Measurements from ENCODE around the gene MRPS2.

Gene MRPS2

GRCh38 chr9:135480071-135480939 is 20.2 kb upstream of the MRPS2 start:
- no peak for DNase-seq (ENCODE audit: low read depth in 2 of 2)

- DNase-seq (ENCODE audit: low read depth in 2 of 2): no peak
These were observed 19.6 kb upstream of the MRPS2 start for GRCh38 chr9:135480940-135481310.

GRCh38 chr9:135482015-135482754 is 18.3 kb upstream of the MRPS2 start:
- no peak for DNase-seq (ENCODE audit: low read depth in 2 of 2)

GRCh38 chr9:135484460-135485277 is 15.8 kb upstream of the MRPS2 start:
- DNase-seq (ENCODE audit: low read depth in 2 of 2): no peak

- no peak for DNase-seq (ENCODE audit: low read depth in 2 of 2)
These were observed 15.1 kb upstream of the MRPS2 start for GRCh38 chr9:135485385-135485784.

- DNase-seq (ENCODE audit: low read depth in 2 of 2): no peak
These were observed 14.7 kb upstream of the MRPS2 start for GRCh38 chr9:135485832-135486231.

GRCh38 chr9:135486267-135487065 is 14.0 kb upstream of the MRPS2 start:
- DNase-seq (ENCODE audit: low read depth in 2 of 2): no peak

- no peak for DNase-seq (ENCODE audit: low read depth in 2 of 2)
These were observed 13.0 kb upstream of the MRPS2 start for GRCh38 chr9:135487281-135488012.

- no peak for DNase-seq (ENCODE audit: low read depth in 2 of 2)
These were observed 12.5 kb upstream of the MRPS2 start for GRCh38 chr9:135488013-135488330.

- DNase-seq (ENCODE audit: low read depth in 2 of 2): no peak
These were observed 12.0 kb upstream of the MRPS2 start for GRCh38 chr9:135488527-135488926.

GRCh38 chr9:135489188-135489906 is 11.1 kb upstream of the MRPS2 start:
- DNase-seq (ENCODE audit: low read depth in 2 of 2): no peak

GRCh38 chr9:135490166-135490870 is 10.2 kb upstream of the MRPS2 start:
- DNase-seq (ENCODE audit: low read depth in 2 of 2): no peak

- no peak for DNase-seq (ENCODE audit: low read depth in 2 of 2)
These were observed 9.5 kb upstream of the MRPS2 start for GRCh38 chr9:135490980-135491464.

GRCh38 chr9:135491764-135492163 is 8.7 kb upstream of the MRPS2 start:
- no peak for DNase-seq (ENCODE audit: low read depth in 2 of 2)

GRCh38 chr9:135492886-135493669 is 7.4 kb upstream of the MRPS2 start:
- no peak for DNase-seq (ENCODE audit: low read depth in 2 of 2)

- no peak for DNase-seq (ENCODE audit: low read depth in 2 of 2)
These were observed 5.5 kb upstream of the MRPS2 start for GRCh38 chr9:135494791-135495559.

- no peak for DNase-seq (ENCODE audit: low read depth in 2 of 2)
These were observed 1.9 kb upstream of the MRPS2 start for GRCh38 chr9:135498381-135499126.
